Measurements from ENCODE around the gene UMODL1. TPM values are rescaled to one million over a fixed set of nuclear protein-coding genes. Genes with fewer than 3 reads are reported as not detected.

UMODL1 gene
- total RNA-seq, 1 experiment from 2014 or later, result 0.18 TPM

GRCh38 chr21:42109473-42109872 lies 38.4 kb downstream of the UMODL1 start:
- POLR2A ChIA-PET, result no interaction called here
- Histone ChIP-seq H3K36me3 (ENCODE audit: control insufficient read depth, insufficient read depth, low read length) (no peaks in the 10 kb centered on the region), H3K27me3 (ENCODE audit: control insufficient read depth, insufficient read depth, low read length) (no peaks in the 10 kb centered on the region), H3K27ac (ENCODE audit: low read length) (no peak overlapping the region), H3K4me3 (ENCODE audit: low read depth in 2 of 2, low read length in 2 of 2) (no peak overlapping the region), H3K4me1 (ENCODE audit: control insufficient read depth, insufficient read depth, low read length) (no peaks in the 10 kb centered on the region), H3K9me3 (ENCODE audit: control insufficient read depth, insufficient read depth, low read depth, low read length) (no peaks in the 10 kb centered on the region)
- TF ChIP-seq SIN3A (IDR thresholded peaks at IDR 0.05; ENCODE audit: borderline replicate concordance, insufficient read depth, low read depth, low read length), result no peak
- no peak for TF ChIP-seq TCF7L2 (IDR thresholded peaks at IDR 0.05; ENCODE audit: low read depth, low read length)
- TF ChIP-seq POLR2AphosphoS5 (IDR thresholded peaks at IDR 0.05; ENCODE audit: low read depth, low read length), result no peak
- TF ChIP-seq CTCF (IDR thresholded peaks at IDR 0.05), result no peak
- TF ChIP-seq, protein P1, sequence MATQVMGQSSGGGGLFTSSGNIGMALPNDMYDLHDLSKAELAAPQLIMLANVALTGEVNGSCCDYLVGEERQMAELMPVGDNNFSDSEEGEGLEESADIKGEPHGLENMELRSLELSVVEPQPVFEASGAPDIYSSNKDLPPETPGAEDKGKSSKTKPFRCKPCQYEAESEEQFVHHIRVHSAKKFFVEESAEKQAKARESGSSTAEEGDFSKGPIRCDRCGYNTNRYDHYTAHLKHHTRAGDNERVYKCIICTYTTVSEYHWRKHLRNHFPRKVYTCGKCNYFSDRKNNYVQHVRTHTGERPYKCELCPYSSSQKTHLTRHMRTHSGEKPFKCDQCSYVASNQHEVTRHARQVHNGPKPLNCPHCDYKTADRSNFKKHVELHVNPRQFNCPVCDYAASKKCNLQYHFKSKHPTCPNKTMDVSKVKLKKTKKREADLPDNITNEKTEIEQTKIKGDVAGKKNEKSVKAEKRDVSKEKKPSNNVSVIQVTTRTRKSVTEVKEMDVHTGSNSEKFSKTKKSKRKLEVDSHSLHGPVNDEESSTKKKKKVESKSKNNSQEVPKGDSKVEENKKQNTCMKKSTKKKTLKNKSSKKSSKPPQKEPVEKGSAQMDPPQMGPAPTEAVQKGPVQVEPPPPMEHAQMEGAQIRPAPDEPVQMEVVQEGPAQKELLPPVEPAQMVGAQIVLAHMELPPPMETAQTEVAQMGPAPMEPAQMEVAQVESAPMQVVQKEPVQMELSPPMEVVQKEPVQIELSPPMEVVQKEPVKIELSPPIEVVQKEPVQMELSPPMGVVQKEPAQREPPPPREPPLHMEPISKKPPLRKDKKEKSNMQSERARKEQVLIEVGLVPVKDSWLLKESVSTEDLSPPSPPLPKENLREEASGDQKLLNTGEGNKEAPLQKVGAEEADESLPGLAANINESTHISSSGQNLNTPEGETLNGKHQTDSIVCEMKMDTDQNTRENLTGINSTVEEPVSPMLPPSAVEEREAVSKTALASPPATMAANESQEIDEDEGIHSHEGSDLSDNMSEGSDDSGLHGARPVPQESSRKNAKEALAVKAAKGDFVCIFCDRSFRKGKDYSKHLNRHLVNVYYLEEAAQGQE (IDR thresholded peaks at IDR 0.05; ENCODE audit: insufficient read depth in 1 of 2, low read depth in 2 of 2, low read length in 1 of 2), result no peak
- CTCF ChIA-PET, result no interaction called here
- intact Hi-C loops (cut with micrococcal nuclease; ENCODE audit: unreplicated experiment), result loop anchor here (10.0 kb wide), 2 partner anchors 75 to 175 kb away; no protein-coding TSS in a partner anchor
- ATAC-seq, result no peak
- in situ Hi-C loops (cut with HindIII; ENCODE audit: low pct_unique_long_range_greater_than_20kb, low sequenced_read_pairs), result no loop called here
- no peak for DNase-seq (ENCODE audit: low read depth, low spot score)
- BruUV-seq (replicated peaks), result no TSS peak

DNA sequence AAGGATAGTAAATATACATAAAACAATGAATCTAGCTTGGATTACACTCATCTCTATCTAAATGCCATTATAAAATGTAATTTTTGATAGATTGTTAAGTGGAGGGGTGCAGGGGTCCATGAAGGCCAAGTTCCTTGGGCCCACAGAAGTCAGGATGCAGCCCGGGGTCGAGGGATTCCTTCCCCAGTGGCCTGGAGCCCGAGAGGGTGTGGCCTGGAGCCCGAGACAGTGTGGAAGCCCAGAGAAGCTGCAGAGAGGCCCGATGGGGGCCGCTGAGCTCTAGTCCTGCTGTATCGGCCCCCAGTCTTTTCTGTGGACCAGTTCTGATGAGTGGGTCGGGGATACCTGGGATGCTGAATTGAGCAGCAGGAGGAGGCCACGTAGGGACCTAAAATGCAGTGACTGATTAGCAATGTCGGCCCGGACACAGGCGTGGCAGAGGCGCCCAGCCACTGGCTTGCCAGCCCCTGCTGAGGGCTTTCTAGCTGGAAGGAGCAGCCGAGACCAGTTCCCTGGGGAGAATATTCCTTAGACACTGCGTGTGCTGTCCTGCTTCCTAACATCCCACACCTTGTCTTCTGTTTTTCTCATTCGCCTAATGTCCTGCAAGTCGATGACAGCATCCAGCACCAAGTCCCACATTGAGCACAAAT lies 38.9 kb downstream of the UMODL1 start:
- Histone ChIP-seq H3K36me3 (ENCODE audit: control insufficient read depth, insufficient read depth, low read length) (no peaks in the 10 kb centered on the region), H3K4me3 (ENCODE audit: low read depth in 2 of 2, low read length in 2 of 2) (no peak overlapping the region), H3K9me3 (ENCODE audit: control insufficient read depth, insufficient read depth, low read depth, low read length) (no peaks in the 10 kb centered on the region), H3K27me3 (ENCODE audit: control insufficient read depth, insufficient read depth, low read length) (no peaks in the 10 kb centered on the region), H3K27ac (ENCODE audit: low read length) (no peak overlapping the region), H3K4me1 (ENCODE audit: control insufficient read depth, insufficient read depth, low read length) (no peaks in the 10 kb centered on the region)
- intact Hi-C loops (cut with micrococcal nuclease; ENCODE audit: unreplicated experiment), result loop anchor here (10.0 kb wide), 2 partner anchors 75 to 175 kb away; no protein-coding TSS in a partner anchor
- TF ChIP-seq, protein P1 (IDR thresholded peaks at IDR 0.05; ENCODE audit: insufficient read depth in 1 of 2, low read depth in 2 of 2, low read length in 1 of 2), result no peak
- TF ChIP-seq CTCF (IDR thresholded peaks at IDR 0.05) (no peak), POLR2AphosphoS5 (IDR thresholded peaks at IDR 0.05; ENCODE audit: low read depth, low read length) (no peak), TCF7L2 (IDR thresholded peaks at IDR 0.05; ENCODE audit: low read depth, low read length) (no peak), SIN3A (IDR thresholded peaks at IDR 0.05; ENCODE audit: borderline replicate concordance, insufficient read depth, low read depth, low read length) (no peak)
- ATAC-seq, result no peak
- DNase-seq (ENCODE audit: low read depth, low spot score), result no peak
- in situ Hi-C loops (cut with HindIII; ENCODE audit: low pct_unique_long_range_greater_than_20kb, low sequenced_read_pairs), result no loop called here
- ChIA-PET CTCF (no interaction called here), POLR2A (no interaction called here)
- no TSS peak for BruUV-seq (replicated peaks)
